ENCODE results near the gene NOP9.

DNA sequence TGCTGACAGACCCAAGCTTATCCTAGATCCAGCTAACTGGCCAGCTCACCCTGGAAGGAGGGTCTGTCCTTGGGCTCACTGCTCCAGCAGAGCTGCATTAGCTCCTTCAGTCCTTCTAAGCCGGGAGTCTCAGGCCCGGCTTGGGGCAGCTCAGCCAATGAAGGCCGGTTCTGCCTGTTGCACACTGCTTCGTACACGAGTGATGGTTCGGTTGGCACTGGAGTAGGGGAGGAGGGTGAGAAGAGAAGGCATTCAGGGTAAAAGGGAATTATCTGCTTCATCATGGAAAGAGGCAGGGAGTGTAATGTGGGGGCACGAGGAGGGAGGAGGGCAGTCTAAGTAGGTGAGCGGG is 38.1 kb downstream of the NOP9 start:
- TF ChIP-seq, protein P1, sequence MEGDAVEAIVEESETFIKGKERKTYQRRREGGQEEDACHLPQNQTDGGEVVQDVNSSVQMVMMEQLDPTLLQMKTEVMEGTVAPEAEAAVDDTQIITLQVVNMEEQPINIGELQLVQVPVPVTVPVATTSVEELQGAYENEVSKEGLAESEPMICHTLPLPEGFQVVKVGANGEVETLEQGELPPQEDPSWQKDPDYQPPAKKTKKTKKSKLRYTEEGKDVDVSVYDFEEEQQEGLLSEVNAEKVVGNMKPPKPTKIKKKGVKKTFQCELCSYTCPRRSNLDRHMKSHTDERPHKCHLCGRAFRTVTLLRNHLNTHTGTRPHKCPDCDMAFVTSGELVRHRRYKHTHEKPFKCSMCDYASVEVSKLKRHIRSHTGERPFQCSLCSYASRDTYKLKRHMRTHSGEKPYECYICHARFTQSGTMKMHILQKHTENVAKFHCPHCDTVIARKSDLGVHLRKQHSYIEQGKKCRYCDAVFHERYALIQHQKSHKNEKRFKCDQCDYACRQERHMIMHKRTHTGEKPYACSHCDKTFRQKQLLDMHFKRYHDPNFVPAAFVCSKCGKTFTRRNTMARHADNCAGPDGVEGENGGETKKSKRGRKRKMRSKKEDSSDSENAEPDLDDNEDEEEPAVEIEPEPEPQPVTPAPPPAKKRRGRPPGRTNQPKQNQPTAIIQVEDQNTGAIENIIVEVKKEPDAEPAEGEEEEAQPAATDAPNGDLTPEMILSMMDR (IDR thresholded peaks at IDR 0.05; ENCODE audit: poor library complexity), result no peak
- no peak for TF ChIP-seq EZH2 (IDR thresholded peaks at IDR 0.05; ENCODE audit: borderline replicate concordance)

Measured in hepatocyte (in vitro differentiated cells).